Tibial nerve (tissue), 4 donors: ENCODE data around the gene DIP2C. TPM values are rescaled to one million over a fixed set of nuclear protein-coding genes. Genes with fewer than 3 reads are reported as not detected.
"Not testable (repeated sequence)": the region's sequence is repeated elsewhere in the genome, so short reads cannot be mapped to it uniquely, and the experiment has no call there.

Experiments used
- DNase-seq, 2 donors: peaks; one replicate each; pipeline ENCODE4 v3.0.0-alpha.2; 2019; ENCODE audit warnings: low spot score in 2 of 2
- H3K27ac ChIP-seq, 4 donors: fragments of 200-600 bp; sonication (generic) in 3 of 4; one replicate each; pipeline ENCODE4 v1.5.1; 2017 to 2019; ENCODE audit warnings: mild to moderate bottlenecking in 1 of 4
- H3K27me3 ChIP-seq, 2 donors: fragments of 200-600 bp; sonication (generic) in 1 of 2; one replicate each; pipeline versions ENCODE4 v1.5.1 to v1.6.0; 2017 to 2019
- H3K36me3 ChIP-seq, 3 donors: fragments of 200-600 bp; sonication (generic); one replicate each; pipeline ENCODE4 v1.5.1; 2018 to 2019
- H3K4me1 ChIP-seq, 4 donors: fragments of 200-600 bp; sonication (generic) in 3 of 4; one replicate each; pipeline ENCODE4 v1.5.1; 2017 to 2019
- H3K4me3 ChIP-seq, 4 donors: fragments of 200-600 bp; sonication (generic) in 3 of 4; one replicate each; pipeline ENCODE4 v1.5.1; 2017 to 2019; ENCODE audit warnings: mild to moderate bottlenecking in 1 of 4, moderate library complexity in 1 of 4
- H3K9me3 ChIP-seq, 4 donors: fragments of 200-600 bp; sonication (generic) in 3 of 4; one replicate each; pipeline ENCODE4 v1.5.1; 2017 to 2019
- CTCF ChIP-seq, 5 experiments: fragments of 200-600 bp in 3 of 5; fragments of 450-650 bp in 2 of 5; sonication (generic) in 3 of 5; IDR thresholded peaks; one replicate each; pipeline ENCODE4 v1.5.1; 2016 to 2019; ENCODE audit warnings: antibody characterized with exemption in 5 of 5, mild to moderate bottlenecking in 3 of 5, moderate library complexity in 2 of 5
- EP300 ChIP-seq, 2 donors: sonication (generic); formaldehyde crosslinking; IDR thresholded peaks; one replicate each; pipeline ENCODE4 v1.6.1; 2017; ENCODE audit warnings: antibody characterized with exemption in 2 of 2, mild to moderate bottlenecking in 1 of 2
- POLR2A ChIP-seq, 2 donors: fragments of 450-650 bp; IDR thresholded peaks; one replicate each; pipeline ENCODE4 v1.6.1; 2017; ENCODE audit warnings: antibody characterized with exemption in 2 of 2, mild to moderate bottlenecking in 2 of 2, moderate library complexity in 2 of 2
- WGBS, 2 donors: methylation state at CpG; one replicate each; pipeline ENCODE4 v1.1.5; 2018; 5-methylcytosine and 5-hydroxymethylcytosine counted together
- total RNA-seq, 4 donors: library from RNA; depleted of rRNA; stranded (reverse); fragments of >200 nt; gene quantifications; one replicate each; pipeline ENCODE4 v1.1.0, GENCODE V29; 2016

The DIP2C gene
- total RNA-seq, 4 donors from 2014 or later, result 31.4 to 46.5 (median 36.0) TPM

- H3K4me1 ChIP-seq, result peaks cover 0 to 25% (median 5%) of the 10 kb centered on the region in 4 donors
- 86 to 90% methylated on average over 16 of the region's 16 CpGs for WGBS, 2 donors
- DNase-seq, result no peak
- no peak overlapping the region for H3K27ac ChIP-seq
- H3K4me3 ChIP-seq, result no peak overlapping the region
- peaks cover 0 to 6% (median 0%) of the 10 kb centered on the region in 3 donors for H3K36me3 ChIP-seq
- TF ChIP-seq CTCF (IDR thresholded peaks at IDR 0.05) (no peak), POLR2A (IDR thresholded peaks at IDR 0.05) (no peak), EP300 (IDR thresholded peaks at IDR 0.05) (no peak)
- no peaks in the 10 kb centered on the region for H3K27me3 ChIP-seq
- H3K9me3 ChIP-seq, result no peaks in the 10 kb centered on the region
These were observed 207.4 kb downstream of the DIP2C start for GRCh38 chr10:482051-482501.

GRCh38 chr10:481628-482027 lies 207.8 kb downstream of the DIP2C start:
- H3K9me3 ChIP-seq, result no peaks in the 10 kb centered on the region
- H3K36me3 ChIP-seq, result peaks cover 0 to 6% (median 0%) of the 10 kb centered on the region in 3 donors
- no peaks in the 10 kb centered on the region for H3K27me3 ChIP-seq
- WGBS, 2 donors, result 91 to 92% methylated on average over 15 of the region's 15 CpGs
- TF ChIP-seq CTCF (IDR thresholded peaks at IDR 0.05), result no peak
- no peak for TF ChIP-seq POLR2A (IDR thresholded peaks at IDR 0.05)
- no peak for TF ChIP-seq EP300 (IDR thresholded peaks at IDR 0.05)
- no peak for DNase-seq
- H3K27ac ChIP-seq, result no peak overlapping the region
- H3K4me3 ChIP-seq, result no peak overlapping the region
- peaks cover 0 to 25% (median 5%) of the 10 kb centered on the region in 4 donors for H3K4me1 ChIP-seq

- Histone ChIP-seq H3K36me3 (peaks cover 0 to 8% (median 0%) of the 10 kb centered on the region in 3 donors), H3K9me3 (no peaks in the 10 kb centered on the region), H3K27me3 (no peaks in the 10 kb centered on the region), H3K4me1 (peaks cover 0 to 22% (median 5%) of the 10 kb centered on the region in 4 donors), H3K4me3 (no peak overlapping the region), H3K27ac (no peak overlapping the region)
- no peak for TF ChIP-seq CTCF (IDR thresholded peaks at IDR 0.05)
- DNase-seq, result no peak
- WGBS, 2 donors, result 74 to 78% methylated on average over 17 of the region's 17 CpGs
These were observed 208.4 kb downstream of the DIP2C start for GRCh38 chr10:480928-481552.

GRCh38 chr10:480498-480927 lies 209.0 kb downstream of the DIP2C start:
- 93 to 95% methylated on average over 23 of the region's 23 CpGs for WGBS, 2 donors
- peaks cover 0 to 12% (median 0%) of the 10 kb centered on the region in 3 donors for H3K36me3 ChIP-seq
- H3K4me1 ChIP-seq, result peaks cover 0 to 16% (median under 1%) of the 10 kb centered on the region in 4 donors
- H3K9me3 ChIP-seq, result no peaks in the 10 kb centered on the region
- H3K27ac ChIP-seq, result no peak overlapping the region
- TF ChIP-seq EP300 (IDR thresholded peaks at IDR 0.05) (no peak), POLR2A (IDR thresholded peaks at IDR 0.05) (no peak), CTCF (IDR thresholded peaks at IDR 0.05) (no peak)
- H3K4me3 ChIP-seq, result no peak overlapping the region
- DNase-seq, result no peak
- no peaks in the 10 kb centered on the region for H3K27me3 ChIP-seq

- H3K4me1 ChIP-seq, result peaks cover 0 to 12% (median 0%) of the 10 kb centered on the region in 4 donors
- peaks cover 0 to 12% (median 0%) of the 10 kb centered on the region in 3 donors for H3K36me3 ChIP-seq
- WGBS, 2 donors, result 94 to 95% methylated on average over 25 to 32 of the region's 33 CpGs
- not testable (repeated sequence) for H3K27ac ChIP-seq, H3K27me3 ChIP-seq, DNase-seq, H3K4me3 ChIP-seq, H3K9me3 ChIP-seq
These were observed 209.6 kb downstream of the DIP2C start for GRCh38 chr10:479706-480497.
